Nephron progenitor cell (in vitro differentiated cells): ENCODE results near the gene ANKRD28.

Experiments
- DNase-seq: peaks from one replicate; pipeline ENCODE4 v3.0.0; 2021
- H3K27ac Mint-ChIP-seq: 2 replicates; pipeline ENCODE4 v1.8.0; 2021; ENCODE audit warnings: mild to moderate bottlenecking, moderate library complexity, mixed read lengths
- H3K27me3 Mint-ChIP-seq: 2 replicates; pipeline ENCODE4 v1.8.0; 2021; ENCODE audit warnings: mild to moderate bottlenecking, low read depth, mixed read lengths; ENCODE audit not compliant: poor library complexity
- H3K36me3 Mint-ChIP-seq: 2 replicates; pipeline ENCODE4 v1.8.0; 2021; ENCODE audit warnings: low read depth, mixed read lengths
- H3K4me1 Mint-ChIP-seq: 2 replicates; pipeline ENCODE4 v1.8.0; 2021; ENCODE audit warnings: mixed read lengths
- H3K4me3 Mint-ChIP-seq: 2 replicates; pipeline ENCODE4 v1.8.0; 2021; ENCODE audit warnings: mild to moderate bottlenecking, moderate library complexity, mixed read lengths
- H3K9me3 Mint-ChIP-seq: 2 replicates; pipeline ENCODE4 v1.8.0; 2021; ENCODE audit warnings: mild to moderate bottlenecking, moderate library complexity, mixed read lengths
- TF ChIP-seq, protein P1 (sequence below): fragments of 200-600 bp; sonication (generic); IDR thresholded peaks from 2 replicates; pipeline ENCODE4 v1.5.0; 2021; ENCODE audit warnings: antibody characterized with exemption

ANKRD28 gene

DNA sequence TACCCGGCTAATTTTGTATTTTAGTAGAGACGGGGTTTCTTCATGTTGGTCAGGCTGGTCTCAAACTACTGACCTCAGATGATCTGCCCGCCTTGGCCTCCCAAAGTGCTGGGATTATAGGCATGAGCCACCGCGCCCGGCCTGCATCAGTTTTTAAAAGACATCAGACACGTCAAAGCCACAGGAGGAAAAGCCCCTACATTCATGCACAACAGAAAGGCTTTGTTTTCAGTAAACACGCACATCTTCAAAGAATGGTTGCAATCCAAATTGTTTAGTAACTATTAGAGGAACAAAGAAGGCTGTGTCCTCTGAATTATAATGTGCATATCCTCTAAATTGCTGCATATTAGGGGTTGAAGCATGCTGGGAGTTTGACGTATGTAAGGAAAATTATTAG lies 142.9 kb downstream of the ANKRD28 start:
- Mint-ChIP-seq H3K27ac (no peak overlapping the region), H3K36me3 (peaks cover 12% of the 10 kb centered on the region), H3K4me3 (no peak overlapping the region), H3K27me3 (no peaks in the 10 kb centered on the region), H3K4me1 (peaks cover 17% of the 10 kb centered on the region), H3K9me3 (peaks cover 37% of the 10 kb centered on the region)
- TF ChIP-seq, protein P1, sequence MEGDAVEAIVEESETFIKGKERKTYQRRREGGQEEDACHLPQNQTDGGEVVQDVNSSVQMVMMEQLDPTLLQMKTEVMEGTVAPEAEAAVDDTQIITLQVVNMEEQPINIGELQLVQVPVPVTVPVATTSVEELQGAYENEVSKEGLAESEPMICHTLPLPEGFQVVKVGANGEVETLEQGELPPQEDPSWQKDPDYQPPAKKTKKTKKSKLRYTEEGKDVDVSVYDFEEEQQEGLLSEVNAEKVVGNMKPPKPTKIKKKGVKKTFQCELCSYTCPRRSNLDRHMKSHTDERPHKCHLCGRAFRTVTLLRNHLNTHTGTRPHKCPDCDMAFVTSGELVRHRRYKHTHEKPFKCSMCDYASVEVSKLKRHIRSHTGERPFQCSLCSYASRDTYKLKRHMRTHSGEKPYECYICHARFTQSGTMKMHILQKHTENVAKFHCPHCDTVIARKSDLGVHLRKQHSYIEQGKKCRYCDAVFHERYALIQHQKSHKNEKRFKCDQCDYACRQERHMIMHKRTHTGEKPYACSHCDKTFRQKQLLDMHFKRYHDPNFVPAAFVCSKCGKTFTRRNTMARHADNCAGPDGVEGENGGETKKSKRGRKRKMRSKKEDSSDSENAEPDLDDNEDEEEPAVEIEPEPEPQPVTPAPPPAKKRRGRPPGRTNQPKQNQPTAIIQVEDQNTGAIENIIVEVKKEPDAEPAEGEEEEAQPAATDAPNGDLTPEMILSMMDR = no peak
- no peak for DNase-seq

DNA sequence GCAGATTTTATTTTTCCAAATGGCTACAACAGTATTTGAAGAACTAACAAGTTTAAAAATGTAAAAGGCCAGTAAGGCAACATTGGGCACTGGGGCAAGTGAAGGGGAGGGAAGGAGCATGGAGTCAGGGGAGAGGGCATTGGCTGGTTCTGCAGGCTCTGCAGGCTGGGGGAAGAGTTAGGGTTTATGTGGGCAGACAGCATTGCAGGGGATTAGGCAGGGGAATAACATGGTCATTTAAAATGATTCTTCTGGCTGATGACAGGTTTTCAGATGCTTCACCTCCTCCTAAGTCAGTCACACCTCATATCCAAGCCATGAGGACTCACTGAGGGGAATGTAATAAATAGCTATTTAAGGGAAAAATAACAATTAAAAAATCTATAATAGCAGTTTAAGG lies 143.7 kb downstream of the ANKRD28 start:
- TF ChIP-seq, protein P1 = no peak
- H3K27ac Mint-ChIP-seq = no peak overlapping the region
- H3K4me3 Mint-ChIP-seq = no peak overlapping the region
- no peaks in the 10 kb centered on the region for H3K27me3 Mint-ChIP-seq
- peaks cover 32% of the 10 kb centered on the region for H3K9me3 Mint-ChIP-seq
- no peak for DNase-seq
- H3K36me3 Mint-ChIP-seq = peaks cover 12% of the 10 kb centered on the region
- peaks cover 11% of the 10 kb centered on the region for H3K4me1 Mint-ChIP-seq

DNA sequence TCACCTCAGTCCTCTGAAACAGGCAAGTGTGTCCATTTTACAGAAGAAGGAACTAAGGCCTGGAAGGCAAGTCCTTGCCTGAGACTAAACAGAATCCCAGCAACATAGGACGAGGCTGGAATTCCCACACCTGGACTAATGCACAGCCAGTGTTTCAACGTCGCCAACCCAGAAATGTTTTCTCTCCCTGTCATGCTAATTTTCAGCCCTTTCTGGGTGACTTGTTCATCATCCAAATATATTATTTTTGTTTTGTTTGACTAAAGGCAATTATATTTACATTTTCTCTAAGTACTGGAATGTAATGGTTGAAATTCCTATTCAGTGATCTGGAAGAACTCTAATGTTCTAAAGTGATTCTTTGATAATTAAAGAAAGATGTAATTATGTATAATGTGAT lies 144.5 kb downstream of the ANKRD28 start:
- DNase-seq = no peak
- Mint-ChIP-seq H3K4me1 (peaks cover 11% of the 10 kb centered on the region), H3K27ac (no peak overlapping the region), H3K36me3 (peaks cover 12% of the 10 kb centered on the region), H3K9me3 (peaks cover 25% of the 10 kb centered on the region), H3K4me3 (no peak overlapping the region), H3K27me3 (no peaks in the 10 kb centered on the region)
- TF ChIP-seq, protein P1 = no peak

DNA sequence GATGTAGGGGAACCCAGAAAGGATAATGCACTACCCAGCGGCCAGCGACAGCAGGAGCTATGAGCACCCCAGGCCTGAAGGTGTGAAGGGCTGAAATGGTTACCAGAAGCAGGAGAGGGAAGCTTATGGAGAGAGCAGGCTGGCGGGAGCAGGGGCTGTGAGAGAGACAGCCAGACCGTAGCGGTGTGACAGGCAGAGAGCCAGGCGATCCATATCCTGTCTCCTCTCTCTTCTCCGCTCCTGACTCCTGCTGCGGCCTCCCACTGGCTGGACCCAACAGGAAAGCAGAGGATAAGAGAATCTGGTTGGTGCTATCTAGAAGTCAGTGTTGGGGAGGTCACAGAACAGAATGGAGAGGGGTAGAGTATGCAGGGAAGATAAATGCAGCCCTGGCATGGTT lies 146.4 kb downstream of the ANKRD28 start:
- peaks cover 6% of the 10 kb centered on the region for H3K36me3 Mint-ChIP-seq
- DNase-seq = no peak
- peaks cover 5% of the 10 kb centered on the region for H3K4me1 Mint-ChIP-seq

DNA sequence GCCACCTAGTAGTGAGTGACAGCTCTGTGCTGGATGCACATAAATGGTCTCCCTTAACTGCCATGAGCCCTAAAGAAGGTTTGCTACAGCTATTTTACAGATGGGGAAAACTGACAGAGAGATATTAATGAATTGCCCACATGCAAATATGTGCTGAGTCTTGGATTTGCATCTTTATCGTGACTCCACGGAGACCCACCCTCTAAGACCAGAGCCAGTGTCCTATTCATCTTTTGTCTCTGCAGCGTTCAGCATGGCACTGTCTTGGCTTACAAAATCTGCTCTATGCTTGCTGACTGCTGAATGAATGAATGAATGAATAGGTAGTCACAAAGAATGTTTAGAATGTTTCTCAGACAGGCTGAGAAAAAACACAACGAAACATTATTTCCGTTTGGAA lies 147.9 kb downstream of the ANKRD28 start:
- no peaks in the 10 kb centered on the region for H3K27me3 Mint-ChIP-seq
- H3K4me3 Mint-ChIP-seq = no peak overlapping the region
- TF ChIP-seq, protein P1 = no peak
- DNase-seq = no peak
- H3K9me3 Mint-ChIP-seq = peaks cover 1% of the 10 kb centered on the region
- no peak overlapping the region for H3K27ac Mint-ChIP-seq
- peaks cover 10% of the 10 kb centered on the region for H3K36me3 Mint-ChIP-seq
- peaks cover 5% of the 10 kb centered on the region for H3K4me1 Mint-ChIP-seq

More for the DNA sequence above, 146.4 kb downstream of the ANKRD28 start:
- Mint-ChIP-seq H3K27ac (no peak overlapping the region), H3K9me3 (peaks cover 11% of the 10 kb centered on the region), H3K4me3 (no peak overlapping the region), H3K27me3 (no peaks in the 10 kb centered on the region)
- TF ChIP-seq, protein P1 = no peak

DNA sequence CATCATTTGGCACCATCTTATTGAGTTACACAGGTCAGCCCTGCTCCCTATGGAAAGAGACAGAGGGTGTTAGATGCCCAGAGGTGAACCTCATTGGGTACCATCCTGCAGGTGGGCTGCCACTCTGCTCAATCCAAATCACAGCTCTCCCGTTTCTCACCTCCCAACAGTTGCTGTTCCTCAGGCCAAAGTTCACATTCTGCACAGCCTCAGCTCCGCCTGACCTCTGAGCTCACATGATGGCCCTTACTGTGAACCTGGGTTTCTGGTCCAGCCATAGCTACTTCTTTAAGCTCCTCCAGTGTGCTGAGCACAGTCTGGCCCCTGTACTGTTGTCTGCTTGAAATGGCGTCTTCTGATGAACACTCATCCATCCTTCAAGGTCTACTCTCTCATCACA lies 148.4 kb downstream of the ANKRD28 start:
- no peaks in the 10 kb centered on the region for H3K27me3 Mint-ChIP-seq
- no peak overlapping the region for H3K4me3 Mint-ChIP-seq
- TF ChIP-seq, protein P1 = no peak
- no peak overlapping the region for H3K27ac Mint-ChIP-seq
- DNase-seq = no peak
- peaks cover 15% of the 10 kb centered on the region for H3K36me3 Mint-ChIP-seq
- H3K9me3 Mint-ChIP-seq = peaks cover under 1% of the 10 kb centered on the region
- H3K4me1 Mint-ChIP-seq = peaks cover 5% of the 10 kb centered on the region
